K562 (cell line): Measurements from ENCODE around the gene MYO1A. TPM values are rescaled to one million over a fixed set of nuclear protein-coding genes. Genes with fewer than 3 reads are reported as not detected.

ENCODE experiments used
- CBX3 ChIP-seq, 2 experiments: IDR thresholded peaks; 1 replicate in 1 of 2; 2 replicates in 1 of 2; pipeline ENCODE4 v1.6.1; 2012; ENCODE audit warnings: inconsistent platforms in 2 of 2, low read length in 2 of 2, borderline replicate concordance in 1 of 2, control low read depth in 1 of 2
- ETV6 ChIP-seq, 3 experiments: fragments of 150-350 bp in 1 of 3; sonication (generic) in 1 of 3; formaldehyde crosslinking in 1 of 3; IDR thresholded peaks; 2 replicates each; pipeline versions ENCODE4 v1.6.1 to v1.8.0; 2014 to 2022; ENCODE audit warnings: borderline replicate concordance in 2 of 3, low read depth in 2 of 3, antibody characterized with exemption in 1 of 3, low read length in 1 of 3, mild to moderate bottlenecking in 1 of 3, missing genetic modification reagents in 1 of 3
- FOXP1 ChIP-seq: sonication (generic); formaldehyde crosslinking; IDR thresholded peaks from 2 replicates; pipeline ENCODE4 v1.8.0; 2022; ENCODE audit warnings: mild to moderate bottlenecking, missing genetic modification reagents
- KDM5B ChIP-seq: fragments of 200-600 bp; sonication (generic); IDR thresholded peaks from 2 replicates; pipeline ENCODE4 v1.6.1; 2012; ENCODE audit warnings: low read depth, mild to moderate bottlenecking, moderate library complexity, low read length, control low read depth, inconsistent platforms; ENCODE audit not compliant: insufficient replicate concordance
- KLF6 ChIP-seq: fragments of 250-450 bp; sonication (Bioruptor Pico); IDR thresholded peaks from 2 replicates; pipeline ENCODE4 v1.4.0; 2020; ENCODE audit warnings: mild to moderate bottlenecking, moderate library complexity, borderline replicate concordance
- MTA1 ChIP-seq: fragments of 450-650 bp; IDR thresholded peaks from 2 replicates; pipeline ENCODE4 v1.6.1; 2017; ENCODE audit warnings: borderline replicate concordance
- SMARCA4 ChIP-seq: fragments of 450-650 bp; IDR thresholded peaks from 2 replicates; pipeline ENCODE4 v1.6.1; 2016
- SREBF1 ChIP-seq: fragments of 150-350 bp; IDR thresholded peaks from 2 replicates; pipeline ENCODE4 v1.6.1; 2014; ENCODE audit warnings: antibody characterized with exemption, low read depth, low read length, borderline replicate concordance
- TAF7 ChIP-seq: fragments of 450-650 bp; IDR thresholded peaks from 2 replicates; pipeline ENCODE4 v1.6.1; 2016; ENCODE audit warnings: missing genetic modification characterization, missing compliant biosample characterization
- ZNF121 ChIP-seq: sonication (generic); formaldehyde crosslinking; conservative IDR thresholded peaks from 2 replicates; pipeline ENCODE4 v1.8.0; 2022; ENCODE audit warnings: missing genetic modification reagents
- ZNF175 ChIP-seq: fragments of 200-800 bp; sonication (Bioruptor generic); IDR thresholded peaks from 2 replicates; pipeline ENCODE4 v1.6.1; 2016; ENCODE audit warnings: low read depth, mild to moderate bottlenecking, missing genetic modification characterization, missing compliant biosample characterization
- ZNF217 ChIP-seq: sonication (generic); formaldehyde crosslinking; IDR thresholded peaks from 2 replicates; pipeline ENCODE4 v1.8.0; 2022; ENCODE audit warnings: mild to moderate bottlenecking, missing genetic modification reagents
- ZNF282 ChIP-seq: sonication (generic); formaldehyde crosslinking; IDR thresholded peaks from 2 replicates; pipeline ENCODE4 v1.8.1; 2023; ENCODE audit warnings: missing genetic modification reagents
- polyA plus RNA-seq, 8 experiments: library from polyadenylated mRNA; depleted of rRNA in 4 of 8; stranded (reverse) in 5 of 8; unstranded in 3 of 8; fragments of >200 nt; fragmentation: Nextera tagmentation in 2 of 8; fragmentation: Illumina TruSeq in 1 of 8; extraction: Ambion mirVana in 2 of 8; extraction: Trizol in 1 of 8; gene quantifications; 2 replicates each; pipeline versions ENCODE4 v1.2.1 to v1.2.3, GENCODE V29; 2011 to 2014; ENCODE audit warnings: inconsistent platforms in 1 of 8, missing spikeins in 1 of 8
- total RNA-seq, 7 experiments: library from RNA; depleted of rRNA in 6 of 7; stranded (reverse); fragments of >200 nt in 6 of 7; fragmentation: Illumina TruSeq in 2 of 7; extraction: Trizol in 2 of 7; gene quantifications; 2 replicates each; pipeline versions ENCODE4 v1.2.1 to v1.2.3, GENCODE V29; 2011 to 2021; ENCODE audit warnings: low replicate concordance in 1 of 7
- TF ChIP-seq, protein P1 (sequence below): fragments of 450-650 bp; IDR thresholded peaks from 2 replicates; pipeline ENCODE4 v1.6.1; 2018; ENCODE audit not compliant: partially characterized antibody
- TF ChIP-seq, protein P2 (sequence below): fragments of 250-450 bp; sonication (Bioruptor Pico); IDR thresholded peaks from 2 replicates; pipeline ENCODE4 v1.5.0; 2022; ENCODE audit warnings: mild to moderate bottlenecking
- TF ChIP-seq, protein P3 (sequence below), 2 experiments: fragments of 250-450 bp in 1 of 2; fragments of 450-650 bp in 1 of 2; sonication (Bioruptor Pico) in 1 of 2; IDR thresholded peaks; 2 replicates each; pipeline versions ENCODE4 v1.6.1 to v1.8.0; 2016 to 2021; ENCODE audit warnings: mild to moderate bottlenecking in 2 of 2, moderate library complexity in 2 of 2, missing compliant biosample characterization in 1 of 2, missing genetic modification characterization in 1 of 2
- TF ChIP-seq, protein P4 (sequence below): fragments of 450-650 bp; formaldehyde crosslinking; IDR thresholded peaks from 2 replicates; pipeline ENCODE4 v1.4.0; 2022; ENCODE audit warnings: mild to moderate bottlenecking, moderate library complexity

MYO1A gene
- total and polyA plus RNA-seq, 9 of the 15 experiments (the other 6 are each of a cell fraction or from before 2014, with no cell fraction given), result 0.03 to 0.29 (median 0.14) TPM; not detected in 2

DNA sequence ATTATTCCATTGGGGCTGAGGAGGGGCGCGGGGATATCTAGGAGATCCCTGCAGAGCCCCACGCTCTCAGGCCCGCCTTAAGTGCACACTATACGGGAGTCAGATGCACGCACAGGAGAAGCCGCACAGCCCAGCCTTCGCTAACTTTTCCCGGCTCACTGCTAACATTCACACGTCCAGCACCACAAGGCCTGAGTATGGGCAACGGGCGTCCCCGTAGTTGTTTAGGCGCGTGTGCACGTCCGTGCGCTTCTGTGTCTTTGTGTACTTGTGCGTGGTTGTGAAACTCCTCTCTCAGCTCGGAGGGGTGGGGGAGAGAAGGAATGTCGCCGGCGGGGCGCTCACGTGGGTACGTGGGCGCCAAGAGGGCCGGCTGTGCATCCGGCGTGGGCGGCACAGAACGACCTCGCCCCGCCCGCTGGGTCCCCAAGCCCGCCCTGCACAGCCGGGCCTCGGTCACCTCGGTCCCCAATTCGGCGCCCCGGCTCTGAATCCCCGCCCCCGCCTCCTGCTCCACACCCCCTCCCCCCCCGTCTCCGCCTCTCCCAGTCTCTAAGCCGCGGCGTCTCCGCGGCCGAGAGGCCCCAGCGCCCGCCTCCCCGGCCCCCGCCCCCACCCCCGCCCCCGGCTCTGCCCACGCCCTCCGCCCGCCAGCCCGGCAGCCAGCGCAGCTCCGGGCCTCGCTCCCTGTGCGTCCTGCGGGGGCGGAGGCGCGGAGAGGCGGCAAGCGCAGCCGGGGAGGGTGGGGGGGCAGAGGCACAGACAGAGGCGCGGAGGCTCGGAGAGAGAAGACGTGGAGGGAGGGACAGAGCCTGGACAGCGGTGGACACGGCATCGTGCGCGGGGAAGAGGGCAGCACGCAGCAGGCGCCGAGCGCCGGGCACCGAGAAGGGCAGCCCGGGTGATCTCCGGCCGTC is 38.7 kb upstream of the MYO1A start, which contains the start of gene NAB2 (continued):
- TF ChIP-seq, protein P1, sequence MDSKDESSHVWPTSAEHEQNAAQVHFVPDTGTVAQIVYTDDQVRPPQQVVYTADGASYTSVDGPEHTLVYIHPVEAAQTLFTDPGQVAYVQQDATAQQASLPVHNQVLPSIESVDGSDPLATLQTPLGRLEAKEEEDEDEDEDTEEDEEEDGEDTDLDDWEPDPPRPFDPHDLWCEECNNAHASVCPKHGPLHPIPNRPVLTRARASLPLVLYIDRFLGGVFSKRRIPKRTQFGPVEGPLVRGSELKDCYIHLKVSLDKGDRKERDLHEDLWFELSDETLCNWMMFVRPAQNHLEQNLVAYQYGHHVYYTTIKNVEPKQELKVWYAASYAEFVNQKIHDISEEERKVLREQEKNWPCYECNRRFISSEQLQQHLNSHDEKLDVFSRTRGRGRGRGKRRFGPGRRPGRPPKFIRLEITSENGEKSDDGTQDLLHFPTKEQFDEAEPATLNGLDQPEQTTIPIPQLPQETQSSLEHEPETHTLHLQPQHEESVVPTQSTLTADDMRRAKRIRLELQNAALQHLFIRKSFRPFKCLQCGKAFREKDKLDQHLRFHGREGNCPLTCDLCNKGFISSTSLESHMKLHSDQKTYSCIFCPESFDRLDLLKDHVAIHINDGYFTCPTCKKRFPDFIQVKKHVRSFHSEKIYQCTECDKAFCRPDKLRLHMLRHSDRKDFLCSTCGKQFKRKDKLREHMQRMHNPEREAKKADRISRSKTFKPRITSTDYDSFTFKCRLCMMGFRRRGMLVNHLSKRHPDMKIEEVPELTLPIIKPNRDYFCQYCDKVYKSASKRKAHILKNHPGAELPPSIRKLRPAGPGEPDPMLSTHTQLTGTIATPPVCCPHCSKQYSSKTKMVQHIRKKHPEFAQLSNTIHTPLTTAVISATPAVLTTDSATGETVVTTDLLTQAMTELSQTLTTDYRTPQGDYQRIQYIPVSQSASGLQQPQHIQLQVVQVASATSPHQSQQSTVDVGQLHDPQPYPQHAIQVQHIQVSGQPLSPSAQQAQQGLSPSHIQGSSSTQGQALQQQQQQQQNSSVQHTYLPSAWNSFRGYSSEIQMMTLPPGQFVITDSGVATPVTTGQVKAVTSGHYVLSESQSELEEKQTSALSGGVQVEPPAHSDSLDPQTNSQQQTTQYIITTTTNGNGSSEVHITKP, result peak; percentile 17
- TF ChIP-seq SREBF1 (no peak), ZNF175 (CRISPR knock-in tag) (no peak), ETV6 (IDR thresholded peaks at IDR 0.05; ENCODE audit: borderline replicate concordance in 1 of 2, low read depth in 2 of 2, low read length in 1 of 2) (no peak; a peak in 1 of 4 replicates), ETV6 (CRISPR knock-in tag; IDR thresholded peaks at IDR 0.05; ENCODE audit: borderline replicate concordance) (no peak), MTA1 (peak; percentile 29; the same call in 1 of the 2 replicates), ZNF217 (CRISPR knock-in tag) (no peak), ZNF121 (CRISPR knock-in tag) (no peak), FOXP1 (peak; percentile 58; the same call in 1 of the 2 replicates), KDM5B (peak; percentile 35), CBX3 (IDR thresholded peaks at IDR 0.05; ENCODE audit: borderline replicate concordance in 1 of 2, low read length in 2 of 2) (peak in 1 of 2 experiments; percentile 47; a peak in 1 of 3 replicates), TAF7 (tag) (peak; percentile 50; the same call in 1 of the 2 replicates), KLF6 (CRISPR knock-in tag) (no peak), SMARCA4 (no peak; the same call in 1 of the 2 replicates), ZNF282 (no peak)
- TF ChIP-seq, protein P2, sequence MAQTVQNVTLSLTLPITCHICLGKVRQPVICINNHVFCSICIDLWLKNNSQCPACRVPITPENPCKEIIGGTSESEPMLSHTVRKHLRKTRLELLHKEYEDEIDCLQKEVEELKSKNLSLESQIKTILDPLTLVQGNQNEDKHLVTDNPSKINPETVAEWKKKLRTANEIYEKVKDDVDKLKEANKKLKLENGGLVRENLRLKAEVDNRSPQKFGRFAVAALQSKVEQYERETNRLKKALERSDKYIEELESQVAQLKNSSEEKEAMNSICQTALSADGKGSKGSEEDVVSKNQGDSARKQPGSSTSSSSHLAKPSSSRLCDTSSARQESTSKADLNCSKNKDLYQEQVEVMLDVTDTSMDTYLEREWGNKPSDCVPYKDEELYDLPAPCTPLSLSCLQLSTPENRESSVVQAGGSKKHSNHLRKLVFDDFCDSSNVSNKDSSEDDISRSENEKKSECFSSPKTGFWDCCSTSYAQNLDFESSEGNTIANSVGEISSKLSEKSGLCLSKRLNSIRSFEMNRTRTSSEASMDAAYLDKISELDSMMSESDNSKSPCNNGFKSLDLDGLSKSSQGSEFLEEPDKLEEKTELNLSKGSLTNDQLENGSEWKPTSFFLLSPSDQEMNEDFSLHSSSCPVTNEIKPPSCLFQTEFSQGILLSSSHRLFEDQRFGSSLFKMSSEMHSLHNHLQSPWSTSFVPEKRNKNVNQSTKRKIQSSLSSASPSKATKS, result no peak
- TF ChIP-seq, protein P3, sequence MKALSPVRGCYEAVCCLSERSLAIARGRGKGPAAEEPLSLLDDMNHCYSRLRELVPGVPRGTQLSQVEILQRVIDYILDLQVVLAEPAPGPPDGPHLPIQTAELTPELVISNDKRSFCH (CRISPR knock-in tag; IDR thresholded peaks at IDR 0.05), result no peak
- TF ChIP-seq, protein P3 (tag; IDR thresholded peaks at IDR 0.05), result 0 out of 2 replicates have a peak, but pooled peaks have one; percentile 5
- TF ChIP-seq, protein P4, sequence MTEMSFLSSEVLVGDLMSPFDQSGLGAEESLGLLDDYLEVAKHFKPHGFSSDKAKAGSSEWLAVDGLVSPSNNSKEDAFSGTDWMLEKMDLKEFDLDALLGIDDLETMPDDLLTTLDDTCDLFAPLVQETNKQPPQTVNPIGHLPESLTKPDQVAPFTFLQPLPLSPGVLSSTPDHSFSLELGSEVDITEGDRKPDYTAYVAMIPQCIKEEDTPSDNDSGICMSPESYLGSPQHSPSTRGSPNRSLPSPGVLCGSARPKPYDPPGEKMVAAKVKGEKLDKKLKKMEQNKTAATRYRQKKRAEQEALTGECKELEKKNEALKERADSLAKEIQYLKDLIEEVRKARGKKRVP (CRISPR knock-in tag), result no peak
